K562 treated with DMSO at 1 percent for 48 hours (cell line): ENCODE results near the gene CEP120. TPM values are rescaled to one million over a fixed set of nuclear protein-coding genes. Genes with fewer than 3 reads are reported as not detected.

Experiments
- total RNA-seq: library from RNA; unstranded; fragments of 300-600 nt; gene quantifications from 2 replicates; pipeline ENCODE4 v1.2.3, GENCODE V29; 2022; ENCODE audit warnings: low replicate concordance; ENCODE audit errors: extremely low read depth

CEP120 gene
- not detected in 2 replicates for total RNA-seq

GRCh38 chr5:123423278-123424149, at the start of gene CEP120:
Gene CEP120, minus strand, starts transcription at chr5:123423403. Its CDS starts 405 bp downstream, at chr5:123422998.

Other genes with a start within 250 kb of the CEP120 start
- gene CSNK1G3, start 88.8 kb upstream of the CEP120 start, total RNA-seq, result not detected in 2 replicates